ENCODE data around the gene KAZN.
A peak's percentile ranks its signal among the peaks of the same experiment; 100 is the strongest.

Gene KAZN

DNA sequence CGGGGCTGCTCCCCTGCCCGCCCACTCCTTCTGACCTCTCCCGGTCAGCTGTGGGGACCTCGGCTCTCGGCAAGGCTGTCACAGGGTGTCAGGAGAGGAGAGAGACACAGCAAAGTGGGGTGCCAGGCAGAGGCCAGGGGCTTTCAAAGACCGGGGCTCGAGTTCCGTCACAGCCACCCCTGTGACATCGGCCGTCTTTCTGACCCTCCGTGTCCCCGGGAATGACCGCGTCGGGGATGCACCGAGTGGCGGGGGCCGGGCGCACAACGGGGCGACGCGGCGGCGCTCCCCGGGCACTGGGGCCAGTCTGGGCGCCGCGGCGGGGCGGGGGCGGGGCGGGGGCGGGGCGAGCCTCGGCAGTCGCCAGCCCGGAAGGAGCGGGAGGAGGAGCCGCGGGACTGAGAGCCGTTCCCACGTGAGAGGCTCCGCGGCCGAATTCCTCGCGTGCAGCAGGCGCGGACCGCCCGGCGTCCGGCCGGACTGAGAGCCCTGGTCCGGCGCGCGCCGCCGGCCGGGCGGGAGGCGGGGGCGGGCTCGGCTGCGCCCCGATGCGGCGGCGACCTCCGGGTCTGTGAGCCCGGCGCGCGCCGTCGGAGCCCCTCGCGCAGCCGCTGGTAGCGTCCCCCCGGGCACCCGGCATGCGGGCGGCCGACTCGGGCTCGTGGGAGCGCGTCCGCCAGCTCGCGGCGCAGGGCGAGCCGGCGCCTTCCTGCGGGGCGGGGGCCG, 325.4 kb downstream of the KAZN start:
- no peak for FAIRE-seq

- FAIRE-seq, result no peak
These were observed 326.2 kb downstream of the KAZN start for GRCh38 chr1:14924455-14925331.

- FAIRE-seq, result no peak
These were observed 327.1 kb downstream of the KAZN start for GRCh38 chr1:14925336-14926136.

DNA sequence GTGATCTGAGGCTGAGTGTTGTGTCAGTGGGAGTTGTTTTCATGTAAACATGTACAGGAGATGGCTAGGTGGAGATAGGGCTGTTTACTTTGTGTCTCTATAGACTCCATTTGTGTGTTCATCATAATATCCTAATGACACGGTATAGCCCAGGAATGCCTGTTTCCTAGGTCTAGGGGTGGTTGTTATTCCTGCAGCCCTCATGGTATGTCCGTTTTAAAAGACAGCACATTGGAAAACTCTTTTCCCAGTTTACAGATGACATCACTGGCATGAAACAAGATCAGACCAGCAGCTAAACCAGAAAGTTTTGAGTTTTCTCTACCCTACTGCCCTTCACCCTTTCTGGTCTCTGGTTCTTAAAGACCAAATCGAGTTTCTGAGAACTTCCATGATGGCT, 327.7 kb downstream of the KAZN start:
- FAIRE-seq, result no peak

DNA sequence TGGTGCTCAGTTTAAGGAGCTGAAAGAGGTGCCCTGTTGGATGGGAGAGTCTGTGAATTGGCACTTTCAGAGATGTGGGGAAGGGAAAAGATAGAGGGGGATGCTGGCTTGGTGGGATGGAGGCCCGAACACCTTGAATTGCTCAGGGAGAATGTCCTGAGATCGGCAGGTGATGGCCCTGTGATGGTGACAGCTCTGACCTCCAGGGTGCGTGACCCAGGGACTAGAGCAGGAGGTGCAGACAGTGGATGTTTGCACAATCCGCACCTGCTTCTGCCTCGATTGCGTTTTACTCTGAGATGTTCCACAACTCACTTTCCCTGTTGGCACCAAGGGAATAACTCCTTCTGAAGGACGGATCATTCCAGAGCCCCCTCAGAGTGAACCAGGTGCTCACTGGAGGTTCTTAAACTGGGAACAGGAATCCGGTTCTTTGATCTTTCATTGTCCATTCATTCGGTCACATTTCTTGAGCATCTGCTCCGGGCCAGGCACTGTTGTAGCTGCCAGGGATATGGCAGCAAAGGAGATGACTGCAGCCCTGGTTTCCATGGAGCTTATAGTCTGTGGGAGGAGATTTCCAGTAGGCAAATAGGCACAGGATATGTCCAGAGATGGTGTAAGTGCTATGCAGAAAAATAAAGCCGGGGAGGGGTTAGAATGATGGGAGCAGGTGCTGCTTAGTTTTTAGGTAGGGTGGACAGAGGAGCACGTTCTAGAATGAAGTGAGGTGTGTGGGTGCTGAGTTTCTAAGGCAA, 328.5 kb downstream of the KAZN start:
- no peak for FAIRE-seq

GRCh38 chr1:14928412-14928811, 329.9 kb downstream of the KAZN start:
- FAIRE-seq, result no peak

DNA sequence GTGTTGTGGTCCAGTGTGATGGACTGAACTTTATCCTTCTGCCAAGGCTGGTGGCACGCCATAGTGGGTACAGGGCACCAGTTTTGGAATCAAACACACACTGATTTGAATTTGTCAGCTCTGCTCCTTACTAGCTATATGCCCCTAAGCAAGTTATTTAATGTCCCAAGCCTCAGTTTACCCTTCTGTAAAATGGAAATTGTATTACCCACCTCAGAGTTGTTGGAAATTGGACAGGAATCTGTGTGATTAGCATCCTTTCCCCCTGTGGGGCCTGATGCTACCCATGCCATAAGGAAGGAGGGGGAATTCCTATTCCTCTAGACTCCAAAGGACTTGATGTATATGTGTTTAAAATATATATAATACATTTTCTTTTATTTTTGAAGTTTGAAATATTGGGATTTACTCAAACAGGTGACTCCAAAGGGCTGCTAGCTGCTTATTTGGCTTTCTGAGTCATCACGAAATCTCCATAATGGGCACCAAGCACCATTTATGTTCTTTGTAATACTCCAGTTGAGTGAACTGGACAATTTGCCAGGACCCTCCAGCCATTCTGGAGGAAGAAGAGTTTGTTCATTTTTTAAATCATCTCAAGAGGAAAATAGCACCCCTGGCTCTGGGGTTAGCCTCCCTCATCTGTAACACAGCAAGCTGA, 330.5 kb downstream of the KAZN start:
- FAIRE-seq, result no peak

- FAIRE-seq, result peak; percentile 88
These were observed 331.2 kb downstream of the KAZN start for GRCh38 chr1:14929547-14930246.

DNA sequence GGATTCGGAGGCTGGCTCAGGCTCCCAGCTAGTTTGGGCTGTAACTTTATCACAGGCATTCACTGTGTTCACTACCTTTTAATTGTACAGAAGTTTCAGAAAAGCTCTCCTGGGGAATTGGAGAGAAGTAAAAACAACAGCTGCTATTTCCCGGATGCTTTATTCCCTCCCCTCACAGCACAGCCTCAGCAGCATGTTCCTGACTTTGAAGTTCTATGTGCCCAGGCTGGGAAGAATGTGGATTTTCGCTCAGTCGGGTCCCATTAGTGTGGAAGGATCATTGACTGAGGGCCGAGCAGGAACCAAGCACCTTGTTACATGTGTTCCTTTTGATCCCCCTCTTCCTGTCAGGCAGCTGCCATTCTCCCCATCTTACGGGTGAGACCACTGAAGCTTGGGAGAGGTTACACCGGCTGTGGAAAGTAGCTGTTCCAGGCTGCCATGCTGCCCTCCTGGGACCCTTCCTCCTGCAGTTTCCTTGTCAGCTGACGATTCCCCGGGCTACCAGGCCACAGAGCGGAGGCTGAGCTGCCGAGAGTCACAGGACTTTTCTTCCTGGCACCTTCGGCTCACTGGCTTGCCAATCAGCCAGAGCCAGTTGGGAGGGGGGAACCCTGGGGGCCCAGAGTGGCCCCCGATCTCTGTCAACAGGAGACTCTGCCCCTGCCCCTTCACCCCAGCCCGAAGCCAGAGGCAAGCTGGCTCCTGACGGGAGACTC, 331.9 kb downstream of the KAZN start:
- no peak for FAIRE-seq

- no peak for FAIRE-seq
These were observed 333.7 kb downstream of the KAZN start for GRCh38 chr1:14932034-14932638.

DNA sequence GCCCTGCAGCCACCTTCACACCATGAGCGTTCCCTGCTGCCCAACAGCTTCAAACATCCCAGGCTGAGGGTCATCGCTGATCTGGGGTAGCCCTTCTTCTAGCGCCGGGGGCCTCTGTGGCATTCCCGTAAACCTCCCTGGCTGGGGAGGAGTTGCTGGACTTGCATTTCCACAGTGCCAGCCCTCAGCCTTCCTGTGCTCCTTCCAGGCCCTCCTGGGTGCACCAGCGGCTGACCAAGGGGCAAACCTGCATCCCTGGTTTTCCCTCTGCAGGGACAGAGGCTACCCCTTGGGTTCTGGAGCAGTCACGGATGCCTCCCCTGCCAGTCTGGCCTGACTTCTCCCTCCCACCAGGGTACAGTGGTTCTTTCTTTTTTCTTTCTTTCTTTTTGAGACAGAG, 336.4 kb downstream of the KAZN start:
- no peak for FAIRE-seq

DNA sequence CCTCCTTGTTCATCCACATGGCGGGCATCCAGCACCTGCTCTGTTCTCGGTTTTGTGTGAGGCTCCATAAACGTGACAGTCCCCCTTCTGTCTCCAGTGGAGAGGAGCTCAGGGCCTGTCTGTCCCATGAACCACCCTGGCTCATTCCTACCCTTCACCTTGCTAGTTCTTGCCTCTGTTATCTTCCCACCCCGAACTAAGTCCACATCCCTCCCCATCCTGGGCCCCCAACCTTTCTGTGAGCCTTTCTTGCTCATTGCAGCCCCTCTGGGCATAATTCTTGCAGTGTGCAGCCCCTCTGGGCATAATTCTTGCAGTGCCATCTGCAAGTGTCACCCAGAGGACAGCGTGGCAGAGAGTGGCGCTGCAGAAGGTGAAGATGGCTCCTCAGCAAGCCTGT, 338.3 kb downstream of the KAZN start:
- FAIRE-seq, result no peak

- no peak for FAIRE-seq
These were observed 338.9 kb downstream of the KAZN start for GRCh38 chr1:14937288-14937949.

GRCh38 chr1:14939527-14940284, 341.2 kb downstream of the KAZN start:
- no peak for FAIRE-seq

DNA sequence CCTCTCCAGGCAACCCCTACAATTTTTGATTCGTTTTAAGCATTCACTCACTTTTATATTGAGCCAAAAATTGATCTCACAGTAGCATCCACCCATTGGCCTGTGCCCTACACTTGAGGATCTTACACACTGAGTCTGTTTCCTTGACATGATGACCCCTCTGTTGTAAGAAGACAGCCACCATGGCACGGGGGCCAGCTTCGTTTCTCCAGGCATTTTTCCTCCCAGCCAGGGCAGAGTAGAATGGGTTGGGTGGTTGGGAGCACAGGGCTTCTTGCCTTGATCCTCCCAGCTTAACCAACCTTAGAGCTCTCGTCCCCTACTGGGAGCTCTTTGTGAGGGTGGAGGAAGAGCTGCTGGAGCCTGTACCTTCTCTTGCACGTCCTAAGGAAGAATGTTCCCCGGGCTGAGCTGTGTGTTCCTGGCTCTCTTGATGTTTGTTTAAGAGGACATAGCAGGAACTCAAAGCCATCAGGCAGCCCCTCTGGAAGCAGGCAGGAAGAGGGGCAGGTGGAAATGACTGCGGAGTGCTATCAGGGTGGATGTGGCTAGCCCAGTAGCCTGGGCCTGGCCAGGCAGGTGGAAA, 341.9 kb downstream of the KAZN start:
- FAIRE-seq, result no peak

GRCh38 chr1:14941864-14942263, 343.4 kb downstream of the KAZN start:
- no peak for FAIRE-seq

DNA sequence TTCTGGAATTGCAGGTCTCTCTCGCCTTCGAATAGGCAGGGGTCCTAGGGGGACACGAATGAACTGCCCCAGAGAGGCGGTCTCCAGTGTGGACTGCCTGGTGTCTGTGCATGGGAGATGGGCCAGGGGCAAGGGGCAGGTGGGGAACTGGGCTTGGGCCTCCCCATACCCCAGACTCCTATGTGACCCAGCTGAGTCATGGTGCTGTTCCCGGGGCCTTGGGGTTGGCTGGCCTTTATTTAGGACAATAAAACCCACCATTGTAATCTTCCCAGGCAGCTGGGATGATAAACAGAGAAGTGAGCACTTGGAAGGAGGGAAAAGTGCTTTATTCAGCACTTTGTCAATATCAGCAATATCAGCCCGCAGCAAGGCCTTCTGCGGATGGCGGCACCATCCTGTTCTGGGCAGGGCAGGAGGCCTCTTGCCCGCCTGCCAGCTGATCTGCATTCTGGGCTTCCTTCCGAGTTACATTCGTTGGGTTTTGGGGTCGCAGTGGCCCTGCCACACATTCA, 346.0 kb downstream of the KAZN start:
- no peak for FAIRE-seq

All from islet of Langerhans (tissue), 1 donor.